ENCODE data around the gene PPP4R1. TPM values are rescaled to one million over a fixed set of nuclear protein-coding genes. Genes with fewer than 3 reads are reported as not detected.
"Not testable (repeated sequence)": the region's sequence is repeated elsewhere in the genome, so short reads cannot be mapped to it uniquely, and the experiment has no call there.

PPP4R1 gene
- total and polyA plus RNA-seq, 5 donors from 2014 or later = 8.9 to 59.7 (median 17.9) TPM

- H3K4me3 Mint-ChIP-seq = no peak overlapping the region
- Histone ChIP-seq H3K4me1 (ENCODE audit: control insufficient read depth, insufficient read depth, low read length, poor library complexity, severe bottlenecking) (no peaks in the 10 kb centered on the region), H3K27me3 (ENCODE audit: control insufficient read depth, insufficient read depth, low read length) (peaks cover 2% of the 10 kb centered on the region), H3K9me3 (ENCODE audit: control insufficient read depth in 2 of 2, low read length in 2 of 2) (no peaks in the 10 kb centered on the region), H3K4me3 (ENCODE audit: low read depth, low read length) (no peak overlapping the region), H3K27ac (ENCODE audit: insufficient read depth, low read length, poor library complexity, severe bottlenecking) (no peak overlapping the region), H3K36me3 (ENCODE audit: control insufficient read depth, insufficient read depth, low read length) (no peaks in the 10 kb centered on the region)
- DNase-seq = no peak
- no peak for ATAC-seq (ENCODE audit: low read depth in 2 of 2)
- H3K27ac Mint-ChIP-seq = no peak overlapping the region
- H3K36me3 Mint-ChIP-seq = no peaks in the 10 kb centered on the region
- peaks cover 0 to 2% (median 0%) of the 10 kb centered on the region in 7 donors for H3K9me3 Mint-ChIP-seq
- H3K27me3 Mint-ChIP-seq = peaks cover 12% of the 10 kb centered on the region
- no peaks in the 10 kb centered on the region for H3K4me1 Mint-ChIP-seq
These were observed 34.8 kb upstream of the PPP4R1 start for GRCh38 chr18:9649164-9649540.

GRCh38 chr18:9648431-9649163 is 34.2 kb upstream of the PPP4R1 start:
- ATAC-seq (ENCODE audit: low read depth in 2 of 2) (no peak), DNase-seq (no peak)
- no peak overlapping the region for H3K4me3 ChIP-seq (ENCODE audit: low read depth, low read length)
- Mint-ChIP-seq H3K9me3 (peaks cover 0 to 2% (median 0%) of the 10 kb centered on the region in 7 donors), H3K36me3 (no peaks in the 10 kb centered on the region), H3K27me3 (peaks cover 12% of the 10 kb centered on the region), H3K27ac (no peak overlapping the region), H3K4me3 (no peak overlapping the region), H3K4me1 (no peaks in the 10 kb centered on the region)
- no peaks in the 10 kb centered on the region for H3K4me1 ChIP-seq (ENCODE audit: control insufficient read depth, insufficient read depth, low read length, poor library complexity, severe bottlenecking)
- peaks cover 2% of the 10 kb centered on the region for H3K27me3 ChIP-seq (ENCODE audit: control insufficient read depth, insufficient read depth, low read length)
- no peaks in the 10 kb centered on the region for H3K9me3 ChIP-seq (ENCODE audit: control insufficient read depth in 2 of 2, low read length in 2 of 2)
- H3K36me3 ChIP-seq (ENCODE audit: control insufficient read depth, insufficient read depth, low read length) = no peaks in the 10 kb centered on the region
- no peak overlapping the region for H3K27ac ChIP-seq (ENCODE audit: insufficient read depth, low read length, poor library complexity, severe bottlenecking)

GRCh38 chr18:9647496-9648323 is 33.4 kb upstream of the PPP4R1 start:
- H3K27ac Mint-ChIP-seq = no peak overlapping the region
- H3K9me3 ChIP-seq (ENCODE audit: control insufficient read depth in 2 of 2, low read length in 2 of 2) = no peaks in the 10 kb centered on the region
- H3K27me3 ChIP-seq (ENCODE audit: control insufficient read depth, insufficient read depth, low read length) = peaks cover 2% of the 10 kb centered on the region
- H3K4me3 Mint-ChIP-seq = peak overlapping the region in 1 of 4 donors; percentile 33
- no peak overlapping the region for H3K27ac ChIP-seq (ENCODE audit: insufficient read depth, low read length, poor library complexity, severe bottlenecking)
- peaks cover 18% of the 10 kb centered on the region for H3K27me3 Mint-ChIP-seq
- H3K4me1 Mint-ChIP-seq = no peaks in the 10 kb centered on the region
- peaks cover 0 to 2% (median 0%) of the 10 kb centered on the region in 7 donors for H3K9me3 Mint-ChIP-seq
- H3K36me3 Mint-ChIP-seq = no peaks in the 10 kb centered on the region
- DNase-seq = no peak
- H3K4me1 ChIP-seq (ENCODE audit: control insufficient read depth, insufficient read depth, low read length, poor library complexity, severe bottlenecking) = no peaks in the 10 kb centered on the region
- ATAC-seq (ENCODE audit: low read depth in 2 of 2) = no peak
- H3K4me3 ChIP-seq (ENCODE audit: low read depth, low read length) = no peak overlapping the region
- H3K36me3 ChIP-seq (ENCODE audit: control insufficient read depth, insufficient read depth, low read length) = no peaks in the 10 kb centered on the region

GRCh38 chr18:9643549-9643948 is 29.2 kb upstream of the PPP4R1 start:
- DNase-seq (no peak), ATAC-seq (ENCODE audit: low read depth in 2 of 2) (no peak)
- H3K27me3 ChIP-seq (ENCODE audit: control insufficient read depth, insufficient read depth, low read length) = no peaks in the 10 kb centered on the region
- no peaks in the 10 kb centered on the region for H3K4me1 ChIP-seq (ENCODE audit: control insufficient read depth, insufficient read depth, low read length, poor library complexity, severe bottlenecking)
- no peaks in the 10 kb centered on the region for H3K9me3 ChIP-seq (ENCODE audit: control insufficient read depth in 2 of 2, low read length in 2 of 2)
- no peaks in the 10 kb centered on the region for H3K4me1 Mint-ChIP-seq
- no peak overlapping the region for H3K4me3 Mint-ChIP-seq
- no peak overlapping the region for H3K27ac Mint-ChIP-seq
- H3K36me3 ChIP-seq (ENCODE audit: control insufficient read depth, insufficient read depth, low read length) = no peaks in the 10 kb centered on the region
- H3K36me3 Mint-ChIP-seq = no peaks in the 10 kb centered on the region
- H3K27me3 Mint-ChIP-seq = peaks cover 42% of the 10 kb centered on the region
- no peak overlapping the region for H3K27ac ChIP-seq (ENCODE audit: insufficient read depth, low read length, poor library complexity, severe bottlenecking)
- H3K4me3 ChIP-seq (ENCODE audit: low read depth, low read length) = no peak overlapping the region
- peaks cover 0 to 1% (median 0%) of the 10 kb centered on the region in 7 donors for H3K9me3 Mint-ChIP-seq

GRCh38 chr18:9642799-9643462 is 28.6 kb upstream of the PPP4R1 start:
- no peaks in the 10 kb centered on the region for H3K27me3 ChIP-seq (ENCODE audit: control insufficient read depth, insufficient read depth, low read length)
- no peak overlapping the region for H3K27ac Mint-ChIP-seq
- no peak overlapping the region for H3K27ac ChIP-seq (ENCODE audit: insufficient read depth, low read length, poor library complexity, severe bottlenecking)
- no peaks in the 10 kb centered on the region for H3K9me3 ChIP-seq (ENCODE audit: control insufficient read depth in 2 of 2, low read length in 2 of 2)
- peaks cover 0 to 1% (median 0%) of the 10 kb centered on the region in 7 donors for H3K9me3 Mint-ChIP-seq
- H3K4me1 Mint-ChIP-seq = no peaks in the 10 kb centered on the region
- H3K4me1 ChIP-seq (ENCODE audit: control insufficient read depth, insufficient read depth, low read length, poor library complexity, severe bottlenecking) = no peaks in the 10 kb centered on the region
- H3K4me3 Mint-ChIP-seq = no peak overlapping the region
- H3K27me3 Mint-ChIP-seq = peaks cover 47% of the 10 kb centered on the region
- ATAC-seq (ENCODE audit: low read depth in 2 of 2) (no peak), DNase-seq (no peak)
- no peaks in the 10 kb centered on the region for H3K36me3 ChIP-seq (ENCODE audit: control insufficient read depth, insufficient read depth, low read length)
- no peak overlapping the region for H3K4me3 ChIP-seq (ENCODE audit: low read depth, low read length)
- no peaks in the 10 kb centered on the region for H3K36me3 Mint-ChIP-seq

GRCh38 chr18:9641081-9641480 is 26.7 kb upstream of the PPP4R1 start:
- H3K36me3 Mint-ChIP-seq; H3K27me3 ChIP-seq (ENCODE audit: control insufficient read depth, insufficient read depth, low read length); ATAC-seq (ENCODE audit: low read depth in 2 of 2); DNase-seq; H3K4me1 ChIP-seq (ENCODE audit: control insufficient read depth, insufficient read depth, low read length, poor library complexity, severe bottlenecking); H3K27ac Mint-ChIP-seq; H3K9me3 ChIP-seq (ENCODE audit: control insufficient read depth in 2 of 2, low read length in 2 of 2); H3K36me3 ChIP-seq (ENCODE audit: control insufficient read depth, insufficient read depth, low read length); H3K4me3 ChIP-seq (ENCODE audit: low read depth, low read length); H3K4me3 Mint-ChIP-seq; H3K4me1 Mint-ChIP-seq; H3K9me3 Mint-ChIP-seq; H3K27ac ChIP-seq (ENCODE audit: insufficient read depth, low read length, poor library complexity, severe bottlenecking): not testable (repeated sequence)
- peaks cover 35% of the 10 kb centered on the region for H3K27me3 Mint-ChIP-seq

- H3K27ac Mint-ChIP-seq = no peak overlapping the region
- H3K27ac ChIP-seq (ENCODE audit: insufficient read depth, low read length, poor library complexity, severe bottlenecking) = no peak overlapping the region
- no peak for ATAC-seq (ENCODE audit: low read depth in 2 of 2)
- H3K9me3 Mint-ChIP-seq = peaks cover 0 to 7% (median 0%) of the 10 kb centered on the region in 7 donors
- H3K4me3 Mint-ChIP-seq = no peak overlapping the region
- H3K4me1 Mint-ChIP-seq = no peaks in the 10 kb centered on the region
- H3K27me3 ChIP-seq (ENCODE audit: control insufficient read depth, insufficient read depth, low read length) = peaks cover 2% of the 10 kb centered on the region
- H3K36me3 ChIP-seq (ENCODE audit: control insufficient read depth, insufficient read depth, low read length) = no peaks in the 10 kb centered on the region
- no peak for DNase-seq
- H3K27me3 Mint-ChIP-seq = peaks cover 37% of the 10 kb centered on the region
- H3K36me3 Mint-ChIP-seq = no peaks in the 10 kb centered on the region
- H3K9me3 ChIP-seq (ENCODE audit: control insufficient read depth in 2 of 2, low read length in 2 of 2) = no peaks in the 10 kb centered on the region
- no peaks in the 10 kb centered on the region for H3K4me1 ChIP-seq (ENCODE audit: control insufficient read depth, insufficient read depth, low read length, poor library complexity, severe bottlenecking)
- no peak overlapping the region for H3K4me3 ChIP-seq (ENCODE audit: low read depth, low read length)
These were observed 24.5 kb upstream of the PPP4R1 start for GRCh38 chr18:9638886-9639285.
